Endothelial cell of umbilical vein (primary cell): ENCODE measurements around the gene CTNND2.

ENCODE experiments used
- CTCF ChIP-seq, 2 donors: IDR thresholded peaks; 1 replicate in 1 of 2; 2 replicates in 1 of 2; pipeline ENCODE4 v1.5.1; 2011; ENCODE audit warnings: low read length in 2 of 2, mild to moderate bottlenecking in 2 of 2, moderate library complexity in 2 of 2, control low read depth in 1 of 2, inconsistent platforms in 1 of 2, low read depth in 1 of 2; ENCODE audit not compliant: insufficient read depth in 1 of 2; ENCODE audit errors: extremely low read depth in 1 of 2
- EZH2 ChIP-seq: IDR thresholded peaks from 2 replicates; pipeline ENCODE4 v1.6.1; 2012; ENCODE audit warnings: borderline replicate concordance, low read depth, mild to moderate bottlenecking, moderate library complexity, low read length, inconsistent platforms; ENCODE audit not compliant: severe bottlenecking
- GATA2 ChIP-seq: IDR thresholded peaks from 2 replicates; pipeline ENCODE4 v1.7.0; 2011; ENCODE audit warnings: low read depth, mild to moderate bottlenecking, moderate library complexity, mixed read lengths, low read length; ENCODE audit not compliant: insufficient read length, insufficient read depth
- POLR2A ChIP-seq: IDR thresholded peaks from 2 replicates; pipeline ENCODE4 v1.6.1; 2012; ENCODE audit warnings: low read depth, mild to moderate bottlenecking, control low read depth, low read length

- TF ChIP-seq POLR2A (no peak), CTCF (IDR thresholded peaks at IDR 0.05; ENCODE audit: extremely low read depth in 1 of 2, insufficient read depth in 1 of 2, low read depth in 1 of 2, low read length in 2 of 2) (no peak), GATA2 (no peak), EZH2 (no peak)
These were observed 655.3 kb downstream of the CTNND2 start for GRCh38 chr5:11248966-11249365.
